GM19372 (cell line): ENCODE results near the gene PRKAG2.

ENCODE experiments used
- ATAC-seq: cut with Tn5 transposase; IDR thresholded peaks from one replicate; pipeline ENCODE4 v1.9.1; 2021; ENCODE audit warnings: mild to moderate bottlenecking, low read depth, moderate library complexity; ENCODE audit not compliant: unreplicated experiment

PRKAG2 gene

DNA sequence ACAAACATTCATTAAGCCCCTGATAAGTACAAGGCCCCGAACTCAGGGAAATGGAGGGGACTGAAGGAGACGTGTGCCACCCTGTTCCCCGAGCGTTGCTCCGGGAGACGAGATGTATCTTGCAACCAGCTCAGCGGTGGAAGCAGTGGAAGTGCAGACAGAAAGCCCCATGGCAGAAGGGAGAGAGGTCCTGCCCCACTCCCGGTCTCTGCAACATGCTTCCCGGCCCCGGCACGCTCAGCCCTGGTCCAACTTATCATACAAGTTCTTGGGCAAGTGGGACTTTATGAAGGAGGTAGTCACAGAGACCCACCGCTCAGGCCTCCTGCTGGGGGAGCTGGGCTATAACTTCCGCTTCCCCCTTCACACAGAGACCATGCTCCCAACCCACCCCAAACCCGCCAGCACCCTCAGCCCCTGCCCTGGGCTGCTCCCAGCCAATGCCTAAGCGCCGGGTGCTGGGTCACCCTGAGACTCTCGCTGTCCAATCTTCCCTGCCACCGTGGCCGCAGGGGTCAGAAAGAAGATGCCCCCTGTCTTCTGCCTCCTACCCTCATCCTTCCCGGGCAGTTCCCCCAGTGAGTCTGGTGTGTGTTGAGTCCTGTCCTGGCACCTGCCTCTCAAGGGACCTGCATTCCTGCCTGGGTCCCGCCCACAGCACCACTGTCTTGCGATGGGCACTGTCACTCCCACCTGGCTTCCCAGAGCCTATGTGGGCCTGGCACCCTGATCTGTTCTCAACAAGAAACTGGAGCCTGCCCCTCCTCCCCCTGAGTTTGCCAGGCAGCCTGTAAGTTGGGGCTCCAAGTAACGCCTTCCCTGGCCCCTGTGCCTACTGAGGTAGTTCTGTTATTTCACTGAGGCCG, 157.7 kb downstream of the PRKAG2 start:
- ATAC-seq, result no peak

DNA sequence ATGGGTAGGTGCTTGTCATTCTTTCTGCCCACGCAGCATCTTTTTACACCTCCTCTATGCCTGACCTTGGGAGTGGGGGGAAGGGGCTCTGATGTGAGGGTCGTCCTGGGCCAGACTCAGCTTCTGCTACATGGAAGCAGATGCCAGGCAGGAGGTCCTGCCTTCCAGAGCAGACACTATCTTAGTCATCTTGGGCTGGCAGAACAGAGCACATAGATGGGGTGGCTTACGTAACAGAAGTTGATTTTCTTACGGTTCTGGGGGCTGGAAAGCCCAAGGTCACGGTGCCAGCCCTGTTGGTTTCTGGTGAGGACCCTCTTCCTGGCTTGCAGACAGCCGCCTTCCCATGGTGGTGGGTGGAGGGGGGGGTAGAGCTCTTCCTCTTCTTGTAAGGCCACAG, 159.0 kb downstream of the PRKAG2 start:
- ATAC-seq, result no peak

- ATAC-seq, result no peak
Observed at GRCh38 chr7:151717415-151717814, 159.5 kb downstream of the PRKAG2 start.

GRCh38 chr7:151716323-151716722, 160.6 kb downstream of the PRKAG2 start:
- no peak for ATAC-seq

- ATAC-seq, result no peak
Observed at GRCh38 chr7:151715666-151716315, 161.1 kb downstream of the PRKAG2 start.

GRCh38 chr7:151714201-151714600, 162.7 kb downstream of the PRKAG2 start:
- no peak for ATAC-seq

GRCh38 chr7:151712810-151713125, 164.1 kb downstream of the PRKAG2 start:
- no peak for ATAC-seq

GRCh38 chr7:151711906-151712809, 164.8 kb downstream of the PRKAG2 start:
- no peak for ATAC-seq

- no peak for ATAC-seq
Observed at GRCh38 chr7:151711435-151711872, 165.5 kb downstream of the PRKAG2 start.

DNA sequence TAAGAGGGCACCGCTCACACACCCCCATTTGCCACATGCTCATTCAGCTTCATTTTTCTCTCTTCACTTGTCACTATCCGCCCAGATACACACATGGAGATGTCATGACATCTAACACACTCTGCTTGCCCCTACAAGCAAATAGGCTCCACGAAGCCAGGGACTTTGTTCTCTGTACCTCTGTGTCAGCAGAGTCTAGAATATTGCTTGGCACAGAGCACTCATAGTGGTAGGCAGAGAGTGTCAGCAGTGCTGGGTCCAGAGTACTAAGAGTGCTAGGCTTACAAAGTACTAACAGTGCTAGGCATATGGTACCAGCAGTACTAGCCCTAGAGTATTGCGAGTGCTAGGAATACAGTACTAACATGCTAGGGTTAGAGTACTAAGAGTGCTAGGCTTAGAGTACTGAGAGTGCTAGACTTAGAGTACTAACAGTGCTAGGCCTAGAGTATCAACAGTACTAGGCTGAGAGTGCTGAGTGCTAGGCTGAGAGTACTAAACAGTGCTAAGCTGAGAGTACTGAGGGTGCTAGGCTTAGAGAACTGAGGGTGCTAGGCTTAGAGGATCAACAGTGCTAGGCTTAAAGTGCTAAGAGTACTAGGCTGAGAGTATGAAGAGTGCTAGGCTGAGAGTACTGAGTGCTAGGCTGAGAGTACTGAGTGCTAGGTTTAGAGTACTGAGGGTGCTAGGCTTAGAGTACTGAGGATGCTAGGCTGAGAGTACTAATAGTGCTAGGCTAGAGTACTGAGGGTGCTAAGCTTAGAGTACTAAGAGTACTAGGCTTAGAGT, 166.1 kb downstream of the PRKAG2 start:
- ATAC-seq, result no peak

DNA sequence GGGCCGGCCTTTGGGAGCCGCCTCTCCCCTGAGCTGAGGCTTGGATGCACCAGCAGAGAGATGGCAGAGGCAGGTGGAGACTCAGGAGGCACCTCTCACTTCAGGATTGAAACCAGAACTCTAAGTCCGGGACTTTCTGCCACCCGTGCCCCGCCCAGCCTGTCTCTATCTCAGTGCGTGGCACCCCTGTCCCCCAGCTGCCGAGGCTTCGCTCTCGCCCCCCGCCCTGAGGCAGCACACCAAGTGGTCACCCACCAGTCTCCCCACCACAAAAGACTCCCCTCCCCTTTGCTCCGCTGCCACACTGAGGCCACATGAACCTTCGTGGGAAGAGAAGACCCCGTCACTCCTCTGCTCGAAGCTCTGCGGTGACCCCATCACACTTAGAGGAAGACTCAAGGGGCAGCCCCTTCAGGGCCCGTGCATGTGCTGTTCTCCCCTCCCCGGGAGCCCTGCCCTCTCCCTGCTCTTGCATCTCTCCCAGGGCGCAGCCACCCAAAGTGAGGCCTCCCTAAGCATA, 166.7 kb downstream of the PRKAG2 start:
- no peak for ATAC-seq

- ATAC-seq, result no peak
Observed at GRCh38 chr7:151709141-151710038, 167.5 kb downstream of the PRKAG2 start.

DNA sequence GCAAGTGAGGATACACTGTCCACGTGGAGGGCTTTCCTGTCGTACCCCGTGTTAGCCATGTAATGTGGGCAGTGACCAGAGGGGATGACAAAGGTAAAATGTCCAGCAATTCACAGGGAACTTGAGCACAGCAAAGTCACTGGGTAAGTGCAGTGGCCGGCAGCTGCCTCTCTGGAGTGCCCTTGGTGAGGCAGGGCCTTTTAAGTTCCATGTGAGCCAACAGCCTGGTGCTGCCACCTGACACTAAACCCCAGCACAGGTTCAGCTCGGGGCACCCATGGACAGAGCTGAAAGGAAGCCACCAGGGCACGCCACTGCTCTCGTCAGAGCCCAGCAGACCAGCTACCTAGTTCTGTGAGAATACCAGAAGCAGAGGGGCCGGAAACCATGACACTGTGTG, 168.3 kb downstream of the PRKAG2 start:
- no peak for ATAC-seq

DNA sequence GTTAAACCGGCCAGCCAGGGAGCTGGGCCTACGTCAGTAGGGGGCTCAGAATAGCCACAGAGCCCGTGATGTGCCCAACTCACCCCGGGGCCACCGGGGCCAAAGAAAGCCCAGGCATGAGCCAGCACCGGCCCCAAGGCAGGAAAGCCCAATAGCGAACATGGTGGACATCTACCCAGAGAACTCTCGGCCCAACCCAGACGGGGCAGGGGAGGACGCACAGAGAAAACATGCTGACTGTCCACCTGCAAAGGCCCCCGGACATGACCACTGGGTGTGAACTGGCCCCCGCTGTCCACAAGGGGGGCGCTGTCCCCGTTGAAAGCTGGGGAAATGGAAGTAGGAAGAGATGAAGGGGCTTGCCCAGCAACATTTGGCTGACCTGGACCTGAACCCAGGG, 169.2 kb downstream of the PRKAG2 start:
- ATAC-seq, result no peak

GRCh38 chr7:151707105-151707469, 169.8 kb downstream of the PRKAG2 start:
- no peak for ATAC-seq

DNA sequence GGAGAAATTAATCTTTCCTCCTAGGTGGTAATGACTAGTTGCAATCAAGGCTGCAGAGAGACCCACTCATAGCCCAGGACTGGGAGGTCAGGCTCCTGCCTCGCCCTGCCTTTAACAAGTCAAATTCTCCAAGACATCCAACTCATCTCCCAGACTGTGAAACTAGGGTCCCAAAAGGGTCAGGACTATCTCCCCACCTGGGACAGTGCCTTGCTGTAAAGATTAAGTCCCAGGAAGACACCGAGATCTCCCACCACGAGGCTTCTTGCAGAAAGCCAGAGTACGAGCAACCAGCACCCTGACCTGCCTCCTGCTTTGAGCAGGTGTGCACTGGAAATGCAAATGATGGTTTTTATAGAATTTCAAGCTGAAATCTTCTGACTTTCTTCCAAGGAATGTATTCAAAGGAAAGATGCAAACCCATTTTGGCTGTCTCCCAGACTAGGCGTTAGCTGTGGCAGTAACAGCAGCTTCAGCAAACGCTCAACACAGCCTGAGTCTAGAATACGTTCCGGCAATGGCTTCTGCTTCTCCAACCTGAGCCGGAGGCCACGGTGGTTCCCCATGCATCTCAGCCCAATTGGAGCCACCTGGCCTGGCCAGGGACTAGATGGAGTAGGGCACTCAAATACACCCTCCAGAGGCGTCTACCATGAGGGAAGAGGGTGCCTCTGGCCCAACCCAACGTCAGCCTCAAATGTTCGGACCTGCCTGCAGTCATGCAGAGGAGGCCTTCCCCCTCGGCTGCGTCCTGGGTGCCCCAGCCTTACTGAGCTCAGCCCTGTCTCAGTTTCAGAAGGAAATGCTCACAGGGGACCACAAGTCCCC, 170.4 kb downstream of the PRKAG2 start:
- ATAC-seq, result no peak

- ATAC-seq, result no peak
Observed at GRCh38 chr7:151705636-151706276, 171.2 kb downstream of the PRKAG2 start.
